HPDE6-E6E7 (cell line): ENCODE measurements around the gene RPAP2.

ENCODE experiments used
- DNase-seq: peaks from one replicate; pipeline ENCODE4 v3.0.0; 2011; ENCODE audit warnings: missing footprints; ENCODE audit errors: extremely low spot score

Gene RPAP2

DNA sequence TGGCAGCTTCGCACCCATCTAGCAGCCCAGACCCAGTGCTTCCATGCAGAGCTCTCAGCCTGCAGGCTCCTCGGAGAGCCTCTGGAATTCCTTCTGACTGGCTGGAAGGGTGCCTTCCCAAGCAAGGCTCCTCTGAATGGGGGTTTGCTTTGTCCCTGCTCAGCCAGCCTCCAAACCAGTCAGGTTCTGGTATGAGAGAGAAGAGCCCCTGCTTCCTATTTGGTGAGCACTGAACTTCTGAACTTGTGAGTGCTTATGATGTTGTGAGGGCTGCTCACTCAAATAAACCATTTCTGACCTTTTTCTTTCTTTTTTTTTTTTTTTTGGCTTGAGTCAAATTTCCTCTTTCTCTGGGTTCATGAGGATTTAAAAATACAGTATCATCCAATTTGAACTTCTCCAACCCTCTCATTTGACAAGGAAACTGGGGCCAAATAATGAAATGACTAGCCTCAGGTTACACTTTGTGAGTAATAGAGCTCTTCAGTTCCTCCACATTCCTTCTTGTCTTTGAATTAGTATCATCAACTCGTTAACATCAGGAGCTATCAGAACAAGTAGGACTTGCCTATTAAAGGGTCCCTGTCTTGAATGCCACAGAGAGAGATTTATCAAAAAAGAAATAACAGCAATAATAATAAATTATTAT lies 148.3 kb downstream of the RPAP2 start:
- no peak for DNase-seq

DNA sequence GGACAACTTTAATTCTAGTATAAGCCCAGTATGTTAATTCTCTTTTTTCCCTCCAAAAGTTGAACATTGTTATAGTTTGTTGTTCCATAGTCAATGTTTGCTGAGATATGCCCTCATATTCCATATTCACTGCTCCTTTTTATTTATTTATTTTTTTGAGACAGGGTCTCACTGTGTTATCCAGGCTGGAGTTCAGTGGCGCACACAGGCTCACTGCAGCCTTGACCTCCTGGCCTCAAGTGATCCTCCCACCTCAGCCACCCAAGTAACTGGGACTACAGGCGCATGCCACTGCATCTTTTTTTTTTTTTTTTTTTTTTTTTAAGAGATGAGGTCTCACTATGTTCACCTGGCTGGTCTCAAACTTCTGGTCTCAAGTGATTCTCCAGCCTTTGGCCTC lies 149.1 kb downstream of the RPAP2 start:
- no peak for DNase-seq
